GM12801 (cell line): Measurements from ENCODE around the gene SBNO1.

Experiments used
- TF ChIP-seq, protein P1 (sequence below): IDR thresholded peaks from one replicate; pipeline ENCODE4 v1.5.1; 2011; ENCODE audit warnings: control low read depth; ENCODE audit not compliant: insufficient read length; ENCODE audit errors: extremely low read depth

The SBNO1 gene

DNA sequence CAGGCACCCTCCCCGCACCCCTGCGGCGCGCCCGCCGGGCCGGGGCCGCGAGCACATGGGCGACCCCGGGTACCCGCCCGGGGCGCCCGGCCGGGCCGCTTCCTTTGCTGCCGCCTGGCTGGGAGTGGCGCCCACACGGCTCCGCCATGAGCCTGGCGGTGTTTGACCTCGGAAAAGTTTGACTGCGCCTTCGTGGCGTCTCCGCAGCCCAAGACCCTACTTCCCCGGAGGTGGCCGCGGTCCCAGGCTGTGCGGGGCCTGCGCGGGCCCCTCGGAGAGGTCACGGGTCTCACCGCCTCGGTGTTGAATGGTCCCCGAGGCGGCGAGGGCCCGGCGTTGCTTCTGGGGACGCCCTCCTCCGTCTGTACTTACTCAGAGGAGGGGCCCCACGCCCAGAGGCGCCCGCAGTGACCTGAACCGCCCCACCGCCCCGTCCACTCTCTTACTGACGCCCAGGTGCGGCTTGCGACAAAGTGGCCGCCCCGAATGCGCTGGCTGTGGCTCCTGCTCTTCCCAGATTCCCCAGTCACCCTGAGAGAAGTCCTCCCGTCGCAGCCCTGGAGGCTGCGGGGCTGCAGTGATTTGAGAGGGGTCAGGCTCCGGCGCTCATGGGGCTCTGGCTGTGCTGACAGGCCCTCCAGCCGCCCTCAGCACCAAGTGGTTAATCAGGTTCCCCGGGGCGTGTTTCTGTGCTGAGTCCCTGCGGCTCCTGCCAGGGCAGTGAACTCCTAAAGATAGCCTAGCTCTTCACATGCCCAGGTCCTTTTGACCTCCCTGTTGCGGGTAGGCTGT lies 25.1 kb upstream of the SBNO1 start:
- TF ChIP-seq, protein P1, sequence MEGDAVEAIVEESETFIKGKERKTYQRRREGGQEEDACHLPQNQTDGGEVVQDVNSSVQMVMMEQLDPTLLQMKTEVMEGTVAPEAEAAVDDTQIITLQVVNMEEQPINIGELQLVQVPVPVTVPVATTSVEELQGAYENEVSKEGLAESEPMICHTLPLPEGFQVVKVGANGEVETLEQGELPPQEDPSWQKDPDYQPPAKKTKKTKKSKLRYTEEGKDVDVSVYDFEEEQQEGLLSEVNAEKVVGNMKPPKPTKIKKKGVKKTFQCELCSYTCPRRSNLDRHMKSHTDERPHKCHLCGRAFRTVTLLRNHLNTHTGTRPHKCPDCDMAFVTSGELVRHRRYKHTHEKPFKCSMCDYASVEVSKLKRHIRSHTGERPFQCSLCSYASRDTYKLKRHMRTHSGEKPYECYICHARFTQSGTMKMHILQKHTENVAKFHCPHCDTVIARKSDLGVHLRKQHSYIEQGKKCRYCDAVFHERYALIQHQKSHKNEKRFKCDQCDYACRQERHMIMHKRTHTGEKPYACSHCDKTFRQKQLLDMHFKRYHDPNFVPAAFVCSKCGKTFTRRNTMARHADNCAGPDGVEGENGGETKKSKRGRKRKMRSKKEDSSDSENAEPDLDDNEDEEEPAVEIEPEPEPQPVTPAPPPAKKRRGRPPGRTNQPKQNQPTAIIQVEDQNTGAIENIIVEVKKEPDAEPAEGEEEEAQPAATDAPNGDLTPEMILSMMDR = no peak

DNA sequence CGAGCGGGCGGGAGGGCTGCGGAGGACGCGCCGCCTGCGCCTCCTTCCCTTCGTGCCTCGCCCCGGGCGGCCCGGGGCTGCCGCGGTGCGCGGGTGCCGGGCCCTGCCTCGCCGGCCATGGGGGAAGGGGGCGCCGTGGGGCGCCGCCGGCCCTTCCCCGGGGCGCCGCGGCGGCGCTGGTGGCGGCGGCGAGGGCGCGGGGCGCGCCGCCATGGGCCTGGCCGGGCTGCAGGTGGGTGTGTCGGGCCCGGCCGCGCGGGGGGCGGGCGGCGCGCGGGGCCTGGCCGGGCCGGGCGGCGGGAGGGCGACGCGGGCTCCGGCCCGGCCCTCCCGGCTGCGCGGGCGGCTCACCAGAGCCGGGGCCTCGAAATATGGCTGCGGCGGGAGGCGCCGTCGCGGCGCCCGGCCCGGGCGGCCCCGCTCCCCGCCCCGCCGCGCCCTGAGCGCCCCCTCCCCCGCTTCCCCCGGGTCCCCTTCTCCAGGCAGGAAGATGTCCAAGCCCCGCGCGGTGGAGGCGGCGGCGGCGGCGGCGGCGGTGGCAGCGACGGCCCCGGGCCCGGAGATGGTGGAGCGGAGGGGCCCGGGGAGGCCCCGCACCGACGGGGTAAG lies 24.4 kb upstream of the SBNO1 start:
- TF ChIP-seq, protein P1 = no peak

DNA sequence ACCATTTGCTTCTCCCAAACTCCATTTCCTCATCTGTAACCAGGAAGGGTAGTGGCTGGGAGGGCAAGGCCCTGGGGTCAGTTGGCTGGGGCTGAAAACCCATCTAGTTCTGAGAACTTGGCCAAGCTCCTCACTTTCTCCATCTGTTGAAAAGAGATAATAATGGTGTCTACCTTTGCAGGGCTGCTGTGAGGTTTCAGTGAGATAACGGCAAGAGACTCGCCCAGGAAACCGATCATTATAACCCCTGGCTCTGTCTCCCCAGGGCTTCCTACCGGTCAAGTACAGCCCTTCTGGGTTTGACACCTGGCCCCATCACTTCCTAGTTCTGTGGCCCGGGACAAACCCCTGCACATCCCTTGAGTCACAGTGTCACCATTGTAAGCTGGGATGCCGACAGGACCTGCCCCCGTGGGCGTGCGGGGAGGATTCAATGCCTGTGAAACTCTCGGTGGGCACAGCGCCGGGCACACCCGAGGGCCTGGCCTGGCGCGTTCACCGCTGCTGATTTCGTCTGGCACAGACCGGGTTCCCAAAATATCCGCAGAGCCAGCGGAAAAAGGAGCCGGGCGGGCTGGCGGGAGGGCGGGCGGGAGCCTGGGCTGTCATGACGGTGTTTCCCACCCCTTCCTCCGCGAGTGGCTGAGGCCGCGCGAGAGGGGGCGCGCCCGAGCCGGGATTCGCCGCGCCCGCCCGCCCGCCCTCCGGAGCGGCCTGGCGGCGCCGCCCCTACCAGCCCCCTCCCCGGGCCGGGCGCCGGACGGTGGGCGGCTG lies 23.7 kb upstream of the SBNO1 start:
- TF ChIP-seq, protein P1 = no peak

DNA sequence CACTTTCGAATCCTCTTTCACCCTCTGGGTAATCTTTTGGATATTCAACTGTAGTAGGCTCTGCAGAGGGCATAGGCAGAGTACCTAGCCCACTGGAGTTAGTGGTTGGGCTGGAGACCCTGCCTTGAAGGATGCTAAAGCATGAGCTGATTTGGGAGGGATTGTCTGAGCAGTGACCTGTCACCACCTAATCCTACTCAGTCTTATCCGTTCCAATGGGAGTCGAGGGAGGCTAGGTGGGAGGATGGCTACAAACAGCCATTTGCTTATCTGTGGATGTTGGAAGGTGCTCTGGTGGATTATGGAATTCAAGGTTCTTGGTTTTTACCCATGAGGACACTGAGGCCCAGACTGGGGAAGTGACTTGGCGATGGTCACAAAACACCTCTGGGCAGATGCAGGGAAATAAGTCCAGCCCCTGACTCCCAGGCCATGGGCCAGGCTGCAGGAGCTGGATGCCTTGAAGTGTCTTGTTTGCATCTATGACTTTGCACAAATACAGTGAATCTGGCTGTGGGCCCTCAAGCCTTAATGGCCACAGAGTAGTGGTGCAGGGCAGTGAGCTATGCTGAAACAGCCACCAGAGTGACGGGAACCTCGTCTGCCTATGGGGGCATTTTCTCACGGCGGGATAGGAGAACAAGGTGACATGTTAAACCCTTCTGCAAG lies 23.0 kb upstream of the SBNO1 start:
- TF ChIP-seq, protein P1 = no peak

DNA sequence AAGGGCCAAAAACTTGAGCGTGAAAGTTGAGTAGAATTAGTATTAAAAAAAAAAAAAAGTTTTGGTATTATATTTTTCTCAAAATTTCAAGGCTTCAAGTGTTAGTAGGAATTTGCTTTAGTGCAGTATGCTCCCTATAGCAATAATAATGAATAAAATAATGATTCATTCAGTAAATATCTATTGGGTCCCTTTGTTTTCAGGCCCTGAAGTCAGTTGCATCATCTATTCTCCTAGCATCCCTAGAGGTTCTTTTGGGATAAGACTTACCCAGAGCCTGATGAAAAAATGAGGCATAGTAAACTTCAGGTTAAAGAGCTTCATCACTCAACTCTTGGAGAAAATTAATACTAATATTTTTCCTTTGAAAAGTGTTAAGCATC lies 20.3 kb upstream of the SBNO1 start:
- TF ChIP-seq, protein P1 = no peak

DNA sequence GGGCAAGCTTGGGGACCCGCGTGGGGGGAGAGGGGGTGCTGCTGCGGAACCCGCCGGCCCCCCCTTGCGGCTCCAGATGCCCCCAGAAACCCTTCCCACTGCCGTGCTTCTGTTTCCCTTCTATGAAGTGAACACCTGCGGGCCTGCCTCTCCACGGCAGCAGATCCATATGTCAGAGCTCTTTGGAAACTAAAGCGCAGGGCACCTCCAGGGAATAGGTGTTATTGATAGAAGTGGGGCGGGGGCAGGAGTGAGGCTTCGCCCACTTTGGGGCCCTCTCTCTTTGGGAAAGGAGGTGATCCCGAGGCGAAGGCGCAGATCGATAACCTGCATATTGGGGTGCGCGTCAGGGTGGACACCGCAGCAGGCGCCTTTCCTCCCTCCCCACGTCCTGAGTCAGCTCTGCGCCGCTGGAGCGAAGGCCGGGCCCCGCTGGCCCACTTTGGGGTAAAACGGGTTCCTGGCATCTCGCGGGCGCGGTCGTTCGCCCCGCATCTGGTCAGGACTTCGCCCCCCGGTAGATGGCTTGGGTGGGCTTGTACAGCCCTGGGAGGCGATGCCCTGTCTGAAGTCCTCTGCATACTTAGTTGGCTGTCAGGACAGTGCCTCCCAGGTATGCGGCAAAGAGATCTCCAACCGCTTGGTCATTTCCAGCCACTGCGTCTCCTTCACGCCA lies 19.8 kb upstream of the SBNO1 start:
- TF ChIP-seq, protein P1 = no peak
